ENCODE results near the gene FHOD3.

GRCh38 chr18:36634573-36635216 is 337.2 kb downstream of the FHOD3 start:
- no peak for TF ChIP-seq ZNF24 (tag by site-specific recombination; IDR thresholded peaks at IDR 0.05)
- TF ChIP-seq ZNF785 (tag by site-specific recombination; IDR thresholded peaks at IDR 0.05): no peak
- no peak for TF ChIP-seq ZSCAN18 (tag by site-specific recombination; IDR thresholded peaks at IDR 0.05)
- TF ChIP-seq ZNF274 (IDR thresholded peaks at IDR 0.05; ENCODE audit: low read length): no peak
- no peak for TF ChIP-seq ZNF274 (tag by site-specific recombination; IDR thresholded peaks at IDR 0.05; ENCODE audit: borderline replicate concordance)
- no peak for TF ChIP-seq CTCF (tag by site-specific recombination; IDR thresholded peaks at IDR 0.05)
- no peak for TF ChIP-seq ZSCAN23 (tag by site-specific recombination; IDR thresholded peaks at IDR 0.05)
